ENCODE data around the gene CEL.

GRCh38 chr9:133035669-133036068 lies 26.1 kb upstream of the CEL start:
- TF ChIP-seq CTCF (IDR thresholded peaks at IDR 0.05): no peak
- no peak for TF ChIP-seq POLR2A (IDR thresholded peaks at IDR 0.05)
